ENCODE measurements around the gene ADGRV1. TPM values are rescaled to one million over a fixed set of nuclear protein-coding genes. Genes with fewer than 3 reads are reported as not detected.

The ADGRV1 gene
- total and polyA plus RNA-seq, 2 donors (not counting 3 experiments of a cell fraction or from before 2014, with no cell fraction given): 0.11 to 0.55 TPM

- TF ChIP-seq POLR2AphosphoS5 (IDR thresholded peaks at IDR 0.05; ENCODE audit: insufficient read depth, low read depth, low read length): no peak
- POLR2A ChIA-PET: no interaction called here
- no peak for DNase-seq (ENCODE audit: low read depth, low spot score)
- H4K20me1 ChIP-seq (replicated peaks; ENCODE audit: control insufficient read depth, extremely low read depth, insufficient read depth, low read length): no peaks in the 10 kb centered on the region
- intact Hi-C loops (cut with micrococcal nuclease) (no loop called here), dilution Hi-C loops (cut with MboI; ENCODE audit: extremely low pct_ligation_motif_present, low sequenced_read_pairs) (no loop called here)
- H2AFZ ChIP-seq (ENCODE audit: low read depth, low read length): no peak overlapping the region
- no peaks in the 10 kb centered on the region for H3K36me3 ChIP-seq (ENCODE audit: control insufficient read depth in 2 of 2, extremely low read depth in 1 of 2, insufficient read depth in 2 of 2, low read length in 2 of 2)
- CTCF ChIA-PET: no interaction called here
- peaks cover 3 to 14% of the 10 kb centered on the region in 2 experiments for H3K27me3 ChIP-seq (ENCODE audit: control insufficient read depth in 2 of 2, insufficient read depth in 2 of 2, low read length in 2 of 2)
- H3K27ac ChIP-seq (ENCODE audit: insufficient read depth, low read depth, low read length): no peak overlapping the region
- H3K79me2 ChIP-seq (ENCODE audit: control insufficient read depth, insufficient read depth, low read length): no peaks in the 10 kb centered on the region
- no peaks in the 10 kb centered on the region for H3K4me1 ChIP-seq (ENCODE audit: control insufficient read depth, extremely low read depth, insufficient read depth, low read length)
- H3K9ac ChIP-seq (replicated peaks; ENCODE audit: extremely low read depth, insufficient read depth, low read length): no peak overlapping the region
- no peaks in the 10 kb centered on the region for H3K9me3 ChIP-seq (replicated peaks; ENCODE audit: control insufficient read depth, insufficient read depth, low read length)
- FAIRE-seq: no peak
- no peaks in the 10 kb centered on the region for H3K9me1 ChIP-seq (replicated peaks; ENCODE audit: control insufficient read depth, extremely low read depth, insufficient read depth, low read length)
- no peak overlapping the region for H3K4me2 ChIP-seq (ENCODE audit: insufficient read depth, low read length)
- H3K4me3 ChIP-seq (replicated peaks in 1 of 3; ENCODE audit: insufficient read depth in 1 of 3, low read depth in 1 of 3, low read length in 3 of 3): no peak overlapping the region
- no TSS peak for BruUV-seq (replicated peaks)
These were observed 10.5 kb downstream of the ADGRV1 start for GRCh38 chr5:90569084-90569483.

DNA sequence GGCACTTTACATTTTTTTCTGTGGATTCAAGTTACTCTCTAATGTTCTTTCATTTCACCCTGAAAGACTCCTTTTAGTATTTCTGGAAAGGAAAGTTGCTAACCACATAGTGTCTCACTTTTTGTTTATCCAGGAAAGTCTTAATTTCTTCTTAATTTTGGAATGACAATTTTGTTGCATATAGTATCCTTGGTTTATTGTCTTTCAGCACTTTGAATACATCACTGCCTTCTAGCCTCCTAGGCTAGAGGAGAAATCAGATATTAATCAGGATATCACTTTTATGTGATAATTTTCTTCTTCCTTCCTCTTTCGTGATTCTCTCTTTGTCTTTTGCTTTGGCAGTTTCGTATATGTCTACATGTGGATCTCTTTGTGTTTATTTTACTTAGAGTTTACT is 11.4 kb downstream of the ADGRV1 start:
- Histone ChIP-seq H3K9me1 (replicated peaks; ENCODE audit: control insufficient read depth, extremely low read depth, insufficient read depth, low read length) (no peaks in the 10 kb centered on the region), H3K79me2 (ENCODE audit: control insufficient read depth, insufficient read depth, low read length) (no peaks in the 10 kb centered on the region), H3K9ac (replicated peaks; ENCODE audit: extremely low read depth, insufficient read depth, low read length) (no peak overlapping the region), H3K4me1 (ENCODE audit: control insufficient read depth, extremely low read depth, insufficient read depth, low read length) (no peaks in the 10 kb centered on the region), H2AFZ (ENCODE audit: low read depth, low read length) (no peak overlapping the region), H4K20me1 (replicated peaks; ENCODE audit: control insufficient read depth, extremely low read depth, insufficient read depth, low read length) (no peaks in the 10 kb centered on the region), H3K27ac (ENCODE audit: insufficient read depth, low read depth, low read length) (no peak overlapping the region), H3K9me3 (replicated peaks; ENCODE audit: control insufficient read depth, insufficient read depth, low read length) (no peaks in the 10 kb centered on the region), H3K4me3 (replicated peaks in 1 of 3; ENCODE audit: insufficient read depth in 1 of 3, low read depth in 1 of 3, low read length in 3 of 3) (no peak overlapping the region), H3K36me3 (ENCODE audit: control insufficient read depth in 2 of 2, extremely low read depth in 1 of 2, insufficient read depth in 2 of 2, low read length in 2 of 2) (no peaks in the 10 kb centered on the region), H3K4me2 (ENCODE audit: insufficient read depth, low read length) (no peak overlapping the region), H3K27me3 (ENCODE audit: control insufficient read depth in 2 of 2, insufficient read depth in 2 of 2, low read length in 2 of 2) (peaks cover 3 to 14% of the 10 kb centered on the region in 2 experiments)
- POLR2A ChIA-PET: no interaction called here
- no peak for TF ChIP-seq GATA2 (IDR thresholded peaks at IDR 0.05; ENCODE audit: insufficient read depth, insufficient read length, low read depth, low read length)
- TF ChIP-seq EZH2 (IDR thresholded peaks at IDR 0.05; ENCODE audit: borderline replicate concordance, low read depth, low read length, severe bottlenecking): no peak
- TF ChIP-seq, protein P1, sequence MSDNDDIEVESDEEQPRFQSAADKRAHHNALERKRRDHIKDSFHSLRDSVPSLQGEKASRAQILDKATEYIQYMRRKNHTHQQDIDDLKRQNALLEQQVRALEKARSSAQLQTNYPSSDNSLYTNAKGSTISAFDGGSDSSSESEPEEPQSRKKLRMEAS (IDR thresholded peaks at IDR 0.05; ENCODE audit: insufficient read depth, insufficient read length): no peak
- TF ChIP-seq, protein P2, sequence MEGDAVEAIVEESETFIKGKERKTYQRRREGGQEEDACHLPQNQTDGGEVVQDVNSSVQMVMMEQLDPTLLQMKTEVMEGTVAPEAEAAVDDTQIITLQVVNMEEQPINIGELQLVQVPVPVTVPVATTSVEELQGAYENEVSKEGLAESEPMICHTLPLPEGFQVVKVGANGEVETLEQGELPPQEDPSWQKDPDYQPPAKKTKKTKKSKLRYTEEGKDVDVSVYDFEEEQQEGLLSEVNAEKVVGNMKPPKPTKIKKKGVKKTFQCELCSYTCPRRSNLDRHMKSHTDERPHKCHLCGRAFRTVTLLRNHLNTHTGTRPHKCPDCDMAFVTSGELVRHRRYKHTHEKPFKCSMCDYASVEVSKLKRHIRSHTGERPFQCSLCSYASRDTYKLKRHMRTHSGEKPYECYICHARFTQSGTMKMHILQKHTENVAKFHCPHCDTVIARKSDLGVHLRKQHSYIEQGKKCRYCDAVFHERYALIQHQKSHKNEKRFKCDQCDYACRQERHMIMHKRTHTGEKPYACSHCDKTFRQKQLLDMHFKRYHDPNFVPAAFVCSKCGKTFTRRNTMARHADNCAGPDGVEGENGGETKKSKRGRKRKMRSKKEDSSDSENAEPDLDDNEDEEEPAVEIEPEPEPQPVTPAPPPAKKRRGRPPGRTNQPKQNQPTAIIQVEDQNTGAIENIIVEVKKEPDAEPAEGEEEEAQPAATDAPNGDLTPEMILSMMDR (IDR thresholded peaks at IDR 0.05; ENCODE audit: extremely low read depth in 1 of 2, insufficient read depth in 1 of 2, low read depth in 1 of 2, low read length in 2 of 2): no peak
- no peak for TF ChIP-seq MYC (IDR thresholded peaks at IDR 0.05; ENCODE audit: low read depth, low read length)
- TF ChIP-seq FOS (IDR thresholded peaks at IDR 0.05; ENCODE audit: borderline replicate concordance, insufficient read depth, low read length): no peak
- no peak for TF ChIP-seq POLR2AphosphoS5 (IDR thresholded peaks at IDR 0.05; ENCODE audit: insufficient read depth, low read depth, low read length)
- TF ChIP-seq JUN (IDR thresholded peaks at IDR 0.05; ENCODE audit: borderline replicate concordance, insufficient read depth, insufficient read length, low read depth): no peak
- TF ChIP-seq POLR2A (IDR thresholded peaks at IDR 0.05; ENCODE audit: low read depth, low read length): no peak
- no TSS peak for BruUV-seq (replicated peaks)
- CTCF ChIA-PET: interaction anchor here (0.8 kb wide), 1 partner anchor 130 kb away, joined by 3 read pairs; no protein-coding TSS in a partner anchor
- dilution Hi-C loops (cut with MboI; ENCODE audit: extremely low pct_ligation_motif_present, low sequenced_read_pairs) (no loop called here), intact Hi-C loops (cut with micrococcal nuclease) (no loop called here)
- no peak for DNase-seq (ENCODE audit: low read depth, low spot score)
- FAIRE-seq: no peak
